ENCODE results near the gene PDRG1. TPM values are rescaled to one million over a fixed set of nuclear protein-coding genes. Genes with fewer than 3 reads are reported as not detected.

The PDRG1 gene
- polyA plus RNA-seq, 2 donors = 6.8 to 13.8 TPM

DNA sequence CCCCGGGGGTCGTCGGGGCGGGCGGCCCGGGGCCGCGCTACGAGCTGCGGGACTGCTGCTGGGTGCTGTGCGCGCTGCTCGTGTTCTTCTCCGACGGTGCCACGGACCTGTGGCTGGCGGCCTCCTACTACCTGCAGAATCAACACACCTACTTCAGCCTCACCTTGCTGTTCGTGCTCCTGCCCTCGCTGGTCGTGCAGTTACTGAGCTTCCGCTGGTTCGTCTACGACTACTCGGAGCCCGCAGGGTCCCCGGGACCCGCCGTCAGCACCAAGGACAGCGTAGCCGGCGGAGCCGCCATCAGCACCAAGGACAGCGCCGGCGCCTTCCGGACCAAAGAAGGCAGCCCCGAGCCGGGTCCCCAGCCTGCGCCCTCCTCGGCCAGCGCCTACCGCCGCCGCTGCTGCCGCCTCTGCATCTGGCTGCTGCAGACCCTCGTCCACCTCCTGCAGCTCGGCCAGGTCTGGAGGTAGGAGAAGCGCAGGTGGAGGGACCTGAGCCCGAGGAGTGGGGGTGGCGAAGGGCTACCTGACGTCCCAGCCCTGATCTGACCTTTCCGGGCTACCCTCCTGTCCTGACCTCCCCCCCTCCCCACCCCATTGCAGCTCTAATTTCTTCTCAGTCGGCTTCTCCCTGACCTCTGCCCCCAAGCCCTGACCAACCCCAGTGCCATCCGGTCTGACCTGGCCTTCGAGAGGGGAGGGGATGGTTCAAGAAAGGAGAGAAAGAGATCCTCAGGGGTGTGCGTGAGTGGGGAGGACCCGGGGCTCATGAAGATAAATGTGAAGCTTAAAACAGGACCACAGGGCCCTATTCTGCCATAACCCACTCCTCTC, 16.7 kb upstream of the PDRG1 start:
- Histone ChIP-seq H3K27me3 (ENCODE audit: control insufficient read depth in 1 of 2, insufficient read depth in 2 of 2, low read length in 2 of 2) (peaks cover 9 to 11% of the 10 kb centered on the region in 2 donors), H3K4me3 (ENCODE audit: low read depth in 1 of 2, low read length in 2 of 2) (peak overlapping the region in 1 of 2 donors; percentile 29)
- 3 to 6% methylated on average over 53 to 57 of the region's 57 CpGs for WGBS, 2 donors

GRCh38 chr20:31967830-31968249, 16.0 kb upstream of the PDRG1 start, which contains the start of gene XKR7:
Gene XKR7 (plus strand): TSS chr20:31968151. CDS start chr20:31968176, 25 bp downstream.
- H3K4me1 ChIP-seq (ENCODE audit: control insufficient read depth in 2 of 2, insufficient read depth in 2 of 2, low read length in 1 of 2) = peaks cover 2 to 9% of the 10 kb centered on the region in 2 donors
- peaks cover 9 to 11% of the 10 kb centered on the region in 2 donors for H3K27me3 ChIP-seq (ENCODE audit: control insufficient read depth in 1 of 2, insufficient read depth in 2 of 2, low read length in 2 of 2)
- H3K9me3 ChIP-seq (ENCODE audit: control insufficient read depth in 2 of 2, insufficient read depth in 1 of 2, low read depth in 1 of 2, low read length in 1 of 2) = peaks cover 0 to 2% of the 10 kb centered on the region in 2 donors
- H3K36me3 ChIP-seq (ENCODE audit: control insufficient read depth in 2 of 2, insufficient read depth in 2 of 2, low read length in 1 of 2) = no peaks in the 10 kb centered on the region
- H3K4me3 ChIP-seq (ENCODE audit: low read depth in 1 of 2, low read length in 2 of 2) = peak within 1 kb of the TSS in 1 of 2 donors; percentile 29
- H3K27ac ChIP-seq (ENCODE audit: low read depth in 2 of 2, low read length in 1 of 2) = no peak within 1 kb of the TSS
- WGBS, 2 donors = 3 to 4% methylated on average over 15 to 38 of the region's 38 CpGs

More for the DNA sequence above, 16.7 kb upstream of the PDRG1 start:
- Histone ChIP-seq H3K4me1 (ENCODE audit: control insufficient read depth in 2 of 2, insufficient read depth in 2 of 2, low read length in 1 of 2) (peaks cover 2 to 9% of the 10 kb centered on the region in 2 donors), H3K36me3 (ENCODE audit: control insufficient read depth in 2 of 2, insufficient read depth in 2 of 2, low read length in 1 of 2) (no peaks in the 10 kb centered on the region), H3K27ac (ENCODE audit: low read depth in 2 of 2, low read length in 1 of 2) (no peak overlapping the region), H3K9me3 (ENCODE audit: control insufficient read depth in 2 of 2, insufficient read depth in 1 of 2, low read depth in 1 of 2, low read length in 1 of 2) (peaks cover 0 to 2% of the 10 kb centered on the region in 2 donors)

DNA sequence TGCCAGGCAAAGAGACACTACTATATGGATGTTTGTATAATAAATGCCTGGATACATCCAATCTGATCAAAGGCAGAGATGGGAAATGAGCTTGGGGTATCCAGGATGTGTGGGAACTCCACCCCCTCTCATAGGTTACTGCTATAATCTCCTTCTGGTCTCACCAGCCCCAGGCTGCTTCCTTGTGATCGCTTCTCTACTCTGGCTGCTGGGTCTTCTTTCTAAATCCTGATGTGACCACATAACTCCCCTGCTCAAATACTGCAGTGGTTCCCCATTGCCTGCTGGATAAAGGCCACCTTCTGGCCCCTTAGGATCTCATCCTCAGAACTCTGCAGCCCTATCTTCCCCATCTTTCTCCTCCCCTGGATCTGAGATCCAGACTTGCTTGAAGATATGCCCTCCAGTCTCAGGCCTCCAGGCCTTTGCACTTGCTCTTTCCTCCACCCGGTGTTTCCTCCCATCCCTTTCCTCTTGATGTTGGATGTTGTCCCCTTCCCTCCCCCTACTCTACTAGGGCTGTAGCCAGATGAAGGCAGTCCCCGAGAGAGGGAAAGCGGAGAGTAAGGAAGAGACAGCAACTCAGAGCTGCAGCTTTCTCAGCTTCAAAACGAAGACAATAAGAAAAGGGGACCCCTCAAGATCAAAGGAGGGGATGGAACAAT, 15.3 kb upstream of the PDRG1 start:
- 11 to 12% methylated on average over 5 of the region's 5 CpGs for WGBS, 2 donors
- H3K4me1 ChIP-seq (ENCODE audit: control insufficient read depth in 2 of 2, insufficient read depth in 2 of 2, low read length in 1 of 2) = peaks cover 2 to 9% of the 10 kb centered on the region in 2 donors
- peaks cover 9 to 11% of the 10 kb centered on the region in 2 donors for H3K27me3 ChIP-seq (ENCODE audit: control insufficient read depth in 1 of 2, insufficient read depth in 2 of 2, low read length in 2 of 2)

GRCh38 chr20:31963889-31964288, 12.0 kb upstream of the PDRG1 start:
- WGBS, 2 donors = 57 to 59% methylated on average over 6 of the region's 6 CpGs
- peaks cover 2 to 9% of the 10 kb centered on the region in 2 donors for H3K4me1 ChIP-seq (ENCODE audit: control insufficient read depth in 2 of 2, insufficient read depth in 2 of 2, low read length in 1 of 2)
- no peaks in the 10 kb centered on the region for H3K36me3 ChIP-seq (ENCODE audit: control insufficient read depth in 2 of 2, insufficient read depth in 2 of 2, low read length in 1 of 2)
- peaks cover 5 to 11% of the 10 kb centered on the region in 2 donors for H3K27me3 ChIP-seq (ENCODE audit: control insufficient read depth in 1 of 2, insufficient read depth in 2 of 2, low read length in 2 of 2)
- H3K4me3 ChIP-seq (ENCODE audit: low read depth in 1 of 2, low read length in 2 of 2) = no peak overlapping the region
- peaks cover 0 to 2% of the 10 kb centered on the region in 2 donors for H3K9me3 ChIP-seq (ENCODE audit: control insufficient read depth in 2 of 2, insufficient read depth in 1 of 2, low read depth in 1 of 2, low read length in 1 of 2)
- no peak overlapping the region for H3K27ac ChIP-seq (ENCODE audit: low read depth in 2 of 2, low read length in 1 of 2)

More for the DNA sequence above, 15.3 kb upstream of the PDRG1 start:
- Histone ChIP-seq H3K36me3 (ENCODE audit: control insufficient read depth in 2 of 2, insufficient read depth in 2 of 2, low read length in 1 of 2) (no peaks in the 10 kb centered on the region), H3K27ac (ENCODE audit: low read depth in 2 of 2, low read length in 1 of 2) (no peak overlapping the region), H3K9me3 (ENCODE audit: control insufficient read depth in 2 of 2, insufficient read depth in 1 of 2, low read depth in 1 of 2, low read length in 1 of 2) (peaks cover 0 to 2% of the 10 kb centered on the region in 2 donors), H3K4me3 (ENCODE audit: low read depth in 1 of 2, low read length in 2 of 2) (no peak overlapping the region)

GRCh38 chr20:31962761-31963160, 10.9 kb upstream of the PDRG1 start:
- peaks cover 5 to 8% of the 10 kb centered on the region in 2 donors for H3K27me3 ChIP-seq (ENCODE audit: control insufficient read depth in 1 of 2, insufficient read depth in 2 of 2, low read length in 2 of 2)
- H3K4me1 ChIP-seq (ENCODE audit: control insufficient read depth in 2 of 2, insufficient read depth in 2 of 2, low read length in 1 of 2) = peaks cover 0 to under 1% of the 10 kb centered on the region in 2 donors
- no peak overlapping the region for H3K4me3 ChIP-seq (ENCODE audit: low read depth in 1 of 2, low read length in 2 of 2)
- H3K9me3 ChIP-seq (ENCODE audit: control insufficient read depth in 2 of 2, insufficient read depth in 1 of 2, low read depth in 1 of 2, low read length in 1 of 2) = no peaks in the 10 kb centered on the region
- H3K27ac ChIP-seq (ENCODE audit: low read depth in 2 of 2, low read length in 1 of 2) = no peak overlapping the region
- H3K36me3 ChIP-seq (ENCODE audit: control insufficient read depth in 2 of 2, insufficient read depth in 2 of 2, low read length in 1 of 2) = no peaks in the 10 kb centered on the region
- WGBS, 2 donors = 21 to 43% methylated on average over 2 of the region's 2 CpGs

DNA sequence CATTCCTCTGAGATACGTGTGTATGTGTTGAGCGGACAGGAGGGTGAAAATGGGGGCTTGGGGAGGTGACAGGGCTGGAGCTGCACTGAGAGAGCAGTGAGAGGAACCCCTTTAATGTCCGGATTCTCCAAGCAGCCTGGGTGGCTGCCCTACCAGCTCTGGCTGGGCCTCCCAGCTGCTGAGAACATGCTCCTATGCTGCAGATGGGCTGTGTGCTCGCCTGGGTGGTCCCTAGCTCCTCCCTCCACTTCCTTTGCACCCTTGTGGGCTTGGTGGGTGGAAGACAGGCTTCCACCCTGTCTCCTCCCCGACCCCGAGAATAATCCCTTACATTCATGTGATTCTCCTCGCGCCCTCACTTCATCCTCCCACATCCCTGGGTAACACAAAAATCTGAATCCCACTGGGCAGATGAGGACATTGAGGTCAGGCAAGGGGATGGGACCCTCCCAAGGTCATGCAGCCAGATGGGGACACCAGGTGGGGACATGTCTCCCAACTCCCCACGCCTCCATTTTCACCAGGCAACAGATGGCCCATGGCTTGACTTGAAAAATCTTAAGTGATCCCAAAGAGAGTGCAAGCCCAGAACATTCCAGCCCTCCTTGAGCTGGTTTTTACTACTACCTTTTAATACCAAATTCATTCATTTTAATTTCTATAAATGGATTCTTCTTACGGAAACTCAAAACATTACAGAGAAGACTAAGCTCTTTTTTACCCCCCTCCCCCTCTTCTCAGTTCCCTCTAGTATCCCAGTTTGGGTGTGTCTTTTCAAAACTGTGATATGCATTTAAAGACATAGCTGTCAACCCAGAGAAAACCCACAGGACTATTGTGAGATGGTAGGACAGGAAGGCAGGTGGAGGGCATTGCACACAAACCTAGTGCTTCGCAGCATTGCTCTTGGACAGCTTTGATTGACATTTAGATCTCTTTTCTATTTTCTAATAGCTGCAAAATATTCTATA, 5.0 kb upstream of the PDRG1 start:
- Histone ChIP-seq H3K4me1 (ENCODE audit: control insufficient read depth in 2 of 2, insufficient read depth in 2 of 2, low read length in 1 of 2) (no peaks in the 10 kb centered on the region), H3K4me3 (ENCODE audit: low read depth in 1 of 2, low read length in 2 of 2) (no peak overlapping the region), H3K27ac (ENCODE audit: low read depth in 2 of 2, low read length in 1 of 2) (no peak overlapping the region), H3K27me3 (ENCODE audit: control insufficient read depth in 1 of 2, insufficient read depth in 2 of 2, low read length in 2 of 2) (no peaks in the 10 kb centered on the region), H3K9me3 (ENCODE audit: control insufficient read depth in 2 of 2, insufficient read depth in 1 of 2, low read depth in 1 of 2, low read length in 1 of 2) (no peaks in the 10 kb centered on the region), H3K36me3 (ENCODE audit: control insufficient read depth in 2 of 2, insufficient read depth in 2 of 2, low read length in 1 of 2) (no peaks in the 10 kb centered on the region)
- WGBS, 2 donors = 42 to 47% methylated on average over 11 of the region's 11 CpGs

- no peak overlapping the region for H3K4me3 ChIP-seq (ENCODE audit: low read depth in 1 of 2, low read length in 2 of 2)
Observed at GRCh38 chr20:31954500-31954899, 2.7 kb upstream of the PDRG1 start.

GRCh38 chr20:31953556-31954148, 1.8 kb upstream of the PDRG1 start:
- Histone ChIP-seq H3K4me3 (ENCODE audit: low read depth in 1 of 2, low read length in 2 of 2) (no peak overlapping the region), H3K27me3 (ENCODE audit: control insufficient read depth in 1 of 2, insufficient read depth in 2 of 2, low read length in 2 of 2) (no peaks in the 10 kb centered on the region), H3K27ac (ENCODE audit: low read depth in 2 of 2, low read length in 1 of 2) (no peak overlapping the region), H3K4me1 (ENCODE audit: control insufficient read depth in 2 of 2, insufficient read depth in 2 of 2, low read length in 1 of 2) (peaks cover 0 to 2% of the 10 kb centered on the region in 2 donors), H3K36me3 (ENCODE audit: control insufficient read depth in 2 of 2, insufficient read depth in 2 of 2, low read length in 1 of 2) (peaks cover under 1 to 4% of the 10 kb centered on the region in 2 donors), H3K9me3 (ENCODE audit: control insufficient read depth in 2 of 2, insufficient read depth in 1 of 2, low read depth in 1 of 2, low read length in 1 of 2) (no peaks in the 10 kb centered on the region)
- 77 to 79% methylated on average over 6 of the region's 6 CpGs for WGBS, 2 donors

More at GRCh38 chr20:31954500-31954899, 2.7 kb upstream of the PDRG1 start:
- Histone ChIP-seq H3K27me3 (ENCODE audit: control insufficient read depth in 1 of 2, insufficient read depth in 2 of 2, low read length in 2 of 2) (no peaks in the 10 kb centered on the region), H3K4me1 (ENCODE audit: control insufficient read depth in 2 of 2, insufficient read depth in 2 of 2, low read length in 1 of 2) (peaks cover 0 to 2% of the 10 kb centered on the region in 2 donors), H3K9me3 (ENCODE audit: control insufficient read depth in 2 of 2, insufficient read depth in 1 of 2, low read depth in 1 of 2, low read length in 1 of 2) (no peaks in the 10 kb centered on the region), H3K36me3 (ENCODE audit: control insufficient read depth in 2 of 2, insufficient read depth in 2 of 2, low read length in 1 of 2) (peaks cover 0 to 4% of the 10 kb centered on the region in 2 donors), H3K27ac (ENCODE audit: low read depth in 2 of 2, low read length in 1 of 2) (no peak overlapping the region)
- 50 to 63% methylated on average over 1 of the region's 1 CpG for WGBS, 2 donors

Data from esophagus (tissue), 2 donors.